IMR-90 (cell line): Measurements from ENCODE around the gene HTR2A. TPM values are rescaled to one million over a fixed set of nuclear protein-coding genes. Genes with fewer than 3 reads are reported as not detected.
A peak's percentile ranks its signal among the peaks of the same experiment; 100 is the strongest.

Experiments used
- ATAC-seq: fragments of 200-7000 bp; cut with Tn5 transposase; 2 replicates; pipeline ENCODE4 v1.9.1; 2020; ENCODE audit warnings: low read depth, mild to moderate bottlenecking, moderate library complexity
- BruUV-seq: library from RNA; stranded (reverse); fragments of 400-500 nt; replicated peaks from 2 replicates; lab custom pipeline; 2021; lab: Mats Ljungman, UMichigan
- CTCF ChIA-PET: fragments of 300-600 bp; formaldehyde crosslinking; extraction: SDS; loops from one replicate; lab custom pipeline; 2021; ENCODE audit warnings: antibody characterized with exemption; lab: Yijun Ruan, JAX
- POLR2A ChIA-PET: fragments of 300-600 bp; sonication (Branson Sonifier 250); formaldehyde crosslinking; loops from one replicate; lab custom pipeline; 2022; ENCODE audit warnings: antibody characterized with exemption; ENCODE audit not compliant: unreplicated experiment; lab: Charles Lee
- DNase-seq: peaks from one replicate; pipeline ENCODE4 v3.0.0; 2013
- H2AFZ ChIP-seq: replicated peaks from 2 replicates; pipeline ENCODE3; 2013; ENCODE audit warnings: low read length, mild to moderate bottlenecking; ENCODE audit not compliant: poor library complexity
- H2AK5ac ChIP-seq: 2 replicates; pipeline ENCODE4 v1.6.1; 2013; ENCODE audit warnings: low read depth, low read length, inconsistent platforms
- H2AK9ac ChIP-seq: replicated peaks from 2 replicates; pipeline ENCODE3; 2013; ENCODE audit warnings: mild to moderate bottlenecking, low read depth, low read length, moderate library complexity; ENCODE audit not compliant: poor library complexity
- H2BK120ac ChIP-seq: 2 replicates; pipeline ENCODE4 v1.6.1; 2013; ENCODE audit warnings: low read depth, low read length, inconsistent platforms
- H2BK15ac ChIP-seq: 3 replicates; pipeline ENCODE4 v1.6.1; 2013; ENCODE audit warnings: low read depth, low read length, inconsistent platforms
- H2BK20ac ChIP-seq: 2 replicates; pipeline ENCODE4 v1.6.1; 2013; ENCODE audit warnings: low read depth, mild to moderate bottlenecking, inconsistent platforms, low read length, moderate library complexity
- H2BK5ac ChIP-seq: 2 replicates; pipeline ENCODE4 v1.6.1; 2013; ENCODE audit warnings: mild to moderate bottlenecking, low read depth, low read length, inconsistent platforms; ENCODE audit not compliant: poor library complexity, severe bottlenecking
- H3K14ac ChIP-seq: replicated peaks from 2 replicates; pipeline ENCODE4 v1.6.1; 2013; ENCODE audit warnings: low read depth, low read length, inconsistent platforms
- H3K18ac ChIP-seq: 2 replicates; pipeline ENCODE4 v1.6.1; 2013; ENCODE audit warnings: low read depth, low read length, control low read depth
- H3K23ac ChIP-seq: 2 replicates; pipeline ENCODE4 v1.6.1; 2013; ENCODE audit warnings: low read depth, low read length, inconsistent platforms
- H3K27ac ChIP-seq: 2 replicates; pipeline ENCODE4 v1.5.1; 2013; ENCODE audit warnings: mild to moderate bottlenecking, control low read depth, low read length; ENCODE audit not compliant: insufficient read depth
- H3K27me3 ChIP-seq: 2 replicates; pipeline ENCODE4 v1.6.1; 2013; ENCODE audit warnings: low read length; ENCODE audit not compliant: control insufficient read depth, insufficient read depth
- H3K36me3 ChIP-seq: 2 replicates; pipeline ENCODE4 v1.6.1; 2013; ENCODE audit warnings: low read length, mixed read lengths; ENCODE audit not compliant: control insufficient read depth, insufficient read depth
- H3K4ac ChIP-seq: 2 replicates; pipeline ENCODE4 v1.6.1; 2013; ENCODE audit warnings: low read depth, low read length, inconsistent platforms
- H3K4me1 ChIP-seq: 2 replicates; pipeline ENCODE4 v1.6.1; 2013; ENCODE audit warnings: low read length, mixed read lengths; ENCODE audit not compliant: control insufficient read depth, insufficient read depth
- H3K4me2 ChIP-seq: 2 replicates; pipeline ENCODE4 v1.6.1; 2013; ENCODE audit warnings: low read depth, mild to moderate bottlenecking, control low read depth, low read length, moderate library complexity
- H3K4me3 ChIP-seq: 2 replicates; pipeline ENCODE4 v1.5.1; 2013; ENCODE audit warnings: low read depth, mild to moderate bottlenecking, control low read depth, low read length, moderate library complexity; ENCODE audit not compliant: insufficient read depth
- H3K56ac ChIP-seq: 2 replicates; pipeline ENCODE4 v1.6.1; 2013; ENCODE audit warnings: low read length, inconsistent platforms; ENCODE audit not compliant: insufficient read depth; ENCODE audit errors: extremely low read depth
- H3K79me1 ChIP-seq, 2 experiments: 2 replicates each; pipeline ENCODE4 v1.6.1; 2013; ENCODE audit warnings: low read length in 2 of 2, inconsistent platforms in 1 of 2, low read depth in 1 of 2
- H3K9ac ChIP-seq: 2 replicates; pipeline ENCODE4 v1.6.1; 2013; ENCODE audit warnings: low read depth, low read length, control low read depth
- H3K9me1 ChIP-seq: 2 replicates; pipeline ENCODE4 v1.6.1; 2013; ENCODE audit warnings: low read length, inconsistent platforms; ENCODE audit not compliant: insufficient read depth
- H3K9me3 ChIP-seq: 2 replicates; pipeline ENCODE4 v1.6.1; 2013; ENCODE audit warnings: low read length; ENCODE audit not compliant: control insufficient read depth, insufficient read depth
- H4K20me1 ChIP-seq: 2 replicates; pipeline ENCODE4 v1.6.1; 2013; ENCODE audit warnings: low read length, inconsistent platforms; ENCODE audit not compliant: insufficient read depth
- H4K5ac ChIP-seq: 2 replicates; pipeline ENCODE4 v1.6.1; 2013; ENCODE audit warnings: mild to moderate bottlenecking, low read depth, low read length, control low read depth
- H4K8ac ChIP-seq, 2 experiments: 2 replicates each; pipeline ENCODE4 v1.6.1; 2013; ENCODE audit warnings: low read depth in 2 of 2, low read length in 2 of 2, control low read depth in 1 of 2, inconsistent platforms in 1 of 2
- H4K91ac ChIP-seq: 2 replicates; pipeline ENCODE4 v1.6.1; 2013; ENCODE audit warnings: low read depth, low read length, inconsistent platforms; ENCODE audit not compliant: insufficient read depth
- BHLHE40 ChIP-seq: fragments of 150-350 bp; IDR thresholded peaks from 2 replicates; pipeline ENCODE4 v1.6.1; 2016; ENCODE audit warnings: mild to moderate bottlenecking, low read depth, low read length
- CEBPB ChIP-seq: IDR thresholded peaks from 2 replicates; pipeline ENCODE4 v1.6.1; 2012; ENCODE audit warnings: low read depth, low read length, improper control_type of control experiment
- CHD1 ChIP-seq: IDR thresholded peaks from 2 replicates; pipeline ENCODE4 v1.6.1; 2012; ENCODE audit warnings: low read depth, low read length, improper control_type of control experiment
- FOS ChIP-seq: fragments of 150-350 bp; IDR thresholded peaks from 2 replicates; pipeline ENCODE4 v1.6.1; 2016; ENCODE audit warnings: low read depth, low read length
- MAFK ChIP-seq: IDR thresholded peaks from 2 replicates; pipeline ENCODE4 v1.6.1; 2012; ENCODE audit warnings: low read depth, low read length, improper control_type of control experiment
- MAZ ChIP-seq: IDR thresholded peaks from 2 replicates; pipeline ENCODE4 v1.6.1; 2012; ENCODE audit warnings: low read depth, mild to moderate bottlenecking, low read length, improper control_type of control experiment, moderate library complexity, borderline replicate concordance
- MXI1 ChIP-seq: IDR thresholded peaks from 2 replicates; pipeline ENCODE4 v1.6.1; 2012; ENCODE audit warnings: low read depth, mild to moderate bottlenecking, low read length, moderate library complexity, borderline replicate concordance
- NFE2L2 ChIP-seq: fragments of 150-350 bp; IDR thresholded peaks from 2 replicates; pipeline ENCODE4 v1.6.1; 2016; ENCODE audit warnings: low read depth, mild to moderate bottlenecking, low read length
- POLR2A ChIP-seq: IDR thresholded peaks from 2 replicates; pipeline ENCODE4 v1.6.1; 2012; ENCODE audit warnings: mild to moderate bottlenecking, low read depth, low read length
- RAD21 ChIP-seq: IDR thresholded peaks from 2 replicates; pipeline ENCODE4 v1.6.1; 2012; ENCODE audit warnings: low read length, improper control_type of control experiment
- RCOR1 ChIP-seq: IDR thresholded peaks from 2 replicates; pipeline ENCODE4 v1.6.1; 2012; ENCODE audit warnings: mild to moderate bottlenecking, low read length, improper control_type of control experiment; ENCODE audit not compliant: insufficient replicate concordance
- SMC3 ChIP-seq: fragments of 150-350 bp; IDR thresholded peaks from 2 replicates; pipeline ENCODE4 v1.6.1; 2016; ENCODE audit warnings: low read depth, mild to moderate bottlenecking, antibody characterized with exemption, low read length, moderate library complexity
- WGBS, 2 experiments: methylation state at CpG; one replicate each; pipeline versions ENCODE4 v1.1.5 to v1.1.7; 2013; ENCODE audit warnings: missing lambda C conversion rate in 2 of 2; ENCODE audit not compliant: insufficient read length in 1 of 2; ENCODE audit errors: extremely low coverage in 2 of 2; 5-methylcytosine and 5-hydroxymethylcytosine counted together
- dilution Hi-C: fragments of 300-500 bp; cut with HindIII; formaldehyde crosslinking; loops from one replicate; pipeline ENCODE4 v1.14.3; 2018; ENCODE audit warnings: low sequenced_read_pairs; ENCODE audit not compliant: unreplicated experiment
- in situ Hi-C: fragments of 300-500 bp; cut with MboI; formaldehyde crosslinking; loops from 3 replicates; pipeline ENCODE4 v1.14.3; 2019; ENCODE audit warnings: low sequenced_read_pairs, inconsistent platforms, mixed read lengths
- intact Hi-C: fragments of 100-400 bp; cut with micrococcal nuclease; formaldehyde crosslinking; loops from 2 replicates; pipeline ENCODE4 v1.10.0; 2022
- polyA plus RNA-seq, 3 experiments: library from polyadenylated mRNA; depleted of rRNA; stranded (reverse); fragments of >200 nt; gene quantifications; 2 replicates each; pipeline ENCODE4 v1.2.3, GENCODE V29; 2012; ENCODE audit warnings: low replicate concordance in 1 of 3
- total RNA-seq: library from RNA; depleted of rRNA; stranded (reverse); fragments of >200 nt; gene quantifications from 2 replicates; pipeline ENCODE4 v1.2.3, GENCODE V29; 2012
- TF ChIP-seq, protein P1 (sequence below): conservative IDR thresholded peaks from 2 replicates; pipeline ENCODE4 v1.5.1; 2012; ENCODE audit warnings: mild to moderate bottlenecking, low read depth, low read length, improper control_type of control experiment
- TF ChIP-seq, protein P2 (sequence below): fragments of 150-350 bp; IDR thresholded peaks from 2 replicates; pipeline ENCODE4 v1.6.1; 2017; ENCODE audit warnings: mild to moderate bottlenecking, antibody characterized with exemption, low read length, low read depth
- TF ChIP-seq, protein P3 (sequence below): fragments of 150-350 bp; IDR thresholded peaks from 2 replicates; pipeline ENCODE4 v1.6.1; 2016; ENCODE audit warnings: low read depth, mild to moderate bottlenecking, low read length, moderate library complexity, borderline replicate concordance

HTR2A gene
- total and polyA plus RNA-seq, 2 of the 4 experiments (the other 2 are of a cell fraction) = 0.02 TPM; not detected in 1

DNA sequence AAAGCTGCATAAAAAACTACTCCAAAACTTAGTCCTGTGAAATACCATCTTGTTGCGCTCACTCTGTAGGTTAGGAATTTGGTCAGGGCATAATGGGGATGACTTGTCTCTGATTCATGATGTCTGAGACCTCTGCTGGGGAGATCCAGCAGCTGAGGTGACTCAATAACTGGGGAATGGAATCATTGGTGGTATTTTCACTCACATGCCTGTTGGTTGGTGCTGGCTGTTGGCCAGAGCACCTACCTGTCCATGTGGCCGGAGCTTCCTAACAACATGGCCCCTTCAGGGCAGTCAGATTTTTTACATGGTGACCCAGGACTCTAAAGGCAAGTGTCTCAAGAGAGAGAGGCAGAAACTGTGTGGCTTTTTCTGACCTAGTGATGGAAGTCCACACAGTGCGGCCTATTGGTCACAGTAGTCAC is 92.5 kb downstream of the HTR2A start:
- Histone ChIP-seq H3K9ac (no peak overlapping the region), H4K8ac (peak overlapping the region in 1 of 2 experiments; percentile 69; a peak in 2 of 4 replicates), H2BK20ac (peak overlapping the region; percentile 64), H2BK15ac (0 out of 3 replicates have a peak overlapping the region, but pooled peaks have one; percentile 41), H3K4me2 (no peak overlapping the region), H4K5ac (peak overlapping the region; percentile 61; the same call in 1 of the 2 replicates), H4K20me1 (no peaks in the 10 kb centered on the region), H3K56ac (peak overlapping the region; percentile 33; the same call in 1 of the 2 replicates), H3K79me1 (no peaks in the 10 kb centered on the region), H3K14ac (peak overlapping the region; percentile 20; the same call in 1 of the 2 replicates), H3K4me3 (no peak overlapping the region), H2BK5ac (peak overlapping the region; percentile 79), H3K9me3 (no peaks in the 10 kb centered on the region), H2AK5ac (peak overlapping the region; percentile 82), H2AK9ac (no peak overlapping the region), H3K4ac (peak overlapping the region; percentile 61), H3K36me3 (no peaks in the 10 kb centered on the region), H3K27ac (peak overlapping the region; percentile 54), H3K4me1 (peaks cover 9% of the 10 kb centered on the region), H2BK120ac (peak overlapping the region; percentile 67), H3K23ac (no peak overlapping the region), H3K18ac (peak overlapping the region; percentile 67; the same call in 1 of the 2 replicates), H4K91ac (peak overlapping the region; percentile 65), H3K27me3 (no peaks in the 10 kb centered on the region), H2AFZ (peak overlapping the region; percentile 36), H3K9me1 (0 out of 2 replicates have a peak, but pooled peaks cover 8% of the 10 kb centered on the region)
- peak; percentile 98 for DNase-seq
- no CpG with 5 or more reads among the region's 3 CpGs for WGBS, 2 experiments
- peak; percentile 90 for ATAC-seq
- intact Hi-C loops = loop anchor here (1.0 kb wide), 1 partner anchor 23 kb away; no protein-coding TSS in a partner anchor
- in situ Hi-C loops = no loop called here
- TF ChIP-seq MAFK (no peak), CHD1 (no peak), NFE2L2 (no peak), MXI1 (no peak), RAD21 (no peak), MAZ (no peak), POLR2A (no peak), BHLHE40 (peak; percentile 39; the same call in 1 of the 2 replicates), CEBPB (peak; percentile 70; the same call in 1 of the 2 replicates), RCOR1 (peak; percentile 62), SMC3 (no peak), FOS (peak; percentile 84)
- TF ChIP-seq, protein P1, sequence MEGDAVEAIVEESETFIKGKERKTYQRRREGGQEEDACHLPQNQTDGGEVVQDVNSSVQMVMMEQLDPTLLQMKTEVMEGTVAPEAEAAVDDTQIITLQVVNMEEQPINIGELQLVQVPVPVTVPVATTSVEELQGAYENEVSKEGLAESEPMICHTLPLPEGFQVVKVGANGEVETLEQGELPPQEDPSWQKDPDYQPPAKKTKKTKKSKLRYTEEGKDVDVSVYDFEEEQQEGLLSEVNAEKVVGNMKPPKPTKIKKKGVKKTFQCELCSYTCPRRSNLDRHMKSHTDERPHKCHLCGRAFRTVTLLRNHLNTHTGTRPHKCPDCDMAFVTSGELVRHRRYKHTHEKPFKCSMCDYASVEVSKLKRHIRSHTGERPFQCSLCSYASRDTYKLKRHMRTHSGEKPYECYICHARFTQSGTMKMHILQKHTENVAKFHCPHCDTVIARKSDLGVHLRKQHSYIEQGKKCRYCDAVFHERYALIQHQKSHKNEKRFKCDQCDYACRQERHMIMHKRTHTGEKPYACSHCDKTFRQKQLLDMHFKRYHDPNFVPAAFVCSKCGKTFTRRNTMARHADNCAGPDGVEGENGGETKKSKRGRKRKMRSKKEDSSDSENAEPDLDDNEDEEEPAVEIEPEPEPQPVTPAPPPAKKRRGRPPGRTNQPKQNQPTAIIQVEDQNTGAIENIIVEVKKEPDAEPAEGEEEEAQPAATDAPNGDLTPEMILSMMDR = no peak
- TF ChIP-seq, protein P2, sequence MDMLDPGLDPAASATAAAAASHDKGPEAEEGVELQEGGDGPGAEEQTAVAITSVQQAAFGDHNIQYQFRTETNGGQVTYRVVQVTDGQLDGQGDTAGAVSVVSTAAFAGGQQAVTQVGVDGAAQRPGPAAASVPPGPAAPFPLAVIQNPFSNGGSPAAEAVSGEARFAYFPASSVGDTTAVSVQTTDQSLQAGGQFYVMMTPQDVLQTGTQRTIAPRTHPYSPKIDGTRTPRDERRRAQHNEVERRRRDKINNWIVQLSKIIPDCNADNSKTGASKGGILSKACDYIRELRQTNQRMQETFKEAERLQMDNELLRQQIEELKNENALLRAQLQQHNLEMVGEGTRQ = no peak
- TF ChIP-seq, protein P3, sequence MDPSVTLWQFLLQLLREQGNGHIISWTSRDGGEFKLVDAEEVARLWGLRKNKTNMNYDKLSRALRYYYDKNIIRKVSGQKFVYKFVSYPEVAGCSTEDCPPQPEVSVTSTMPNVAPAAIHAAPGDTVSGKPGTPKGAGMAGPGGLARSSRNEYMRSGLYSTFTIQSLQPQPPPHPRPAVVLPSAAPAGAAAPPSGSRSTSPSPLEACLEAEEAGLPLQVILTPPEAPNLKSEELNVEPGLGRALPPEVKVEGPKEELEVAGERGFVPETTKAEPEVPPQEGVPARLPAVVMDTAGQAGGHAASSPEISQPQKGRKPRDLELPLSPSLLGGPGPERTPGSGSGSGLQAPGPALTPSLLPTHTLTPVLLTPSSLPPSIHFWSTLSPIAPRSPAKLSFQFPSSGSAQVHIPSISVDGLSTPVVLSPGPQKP = no peak
- no TSS peak for BruUV-seq
- CTCF ChIA-PET = no interaction called here
- POLR2A ChIA-PET = interaction anchor here (0.6 kb wide), 1 partner anchor 1385 kb away, joined by 3 read pairs; no protein-coding TSS in a partner anchor
- dilution Hi-C loops = no loop called here
